ENCODE measurements around the gene PTPRN2. TPM values are rescaled to one million over a fixed set of nuclear protein-coding genes. Genes with fewer than 3 reads are reported as not detected.

PTPRN2 gene
- total and polyA plus RNA-seq, 2 of the 13 experiments (the other 11 are each of a cell fraction or from before 2014, with no cell fraction given): 2.5 to 24.2 TPM

DNA sequence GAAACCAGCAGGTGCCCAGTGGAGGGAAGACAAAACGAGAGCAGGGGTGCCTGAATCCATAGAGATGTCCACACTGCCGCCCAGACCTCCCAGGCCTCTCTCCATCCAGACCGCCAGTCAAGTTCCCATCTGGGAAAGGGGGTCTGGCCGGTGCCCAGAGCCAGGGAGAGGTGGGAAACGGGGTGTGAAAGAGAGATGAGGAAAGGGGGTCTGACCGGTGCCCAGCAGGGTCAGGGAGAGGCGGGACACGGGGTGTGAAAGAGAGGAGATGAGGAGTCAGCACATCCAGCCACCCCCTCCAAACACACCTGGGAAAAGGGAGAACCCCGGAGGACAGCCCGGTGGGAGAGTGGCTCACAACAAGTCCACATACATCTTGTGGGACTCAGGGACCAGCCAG, 185.8 kb downstream of the PTPRN2 start:
- intact Hi-C loops (cut with micrococcal nuclease; ENCODE audit: unreplicated experiment) (no loop called here), in situ Hi-C loops (cut with HindIII; ENCODE audit: extremely low pct_ligation_motif_present, low pct_unique_long_range_greater_than_20kb) (no loop called here)
- CTCF ChIA-PET (ENCODE audit: low intra/inter-chr PET ratio, low total read pairs): no interaction called here
- TF ChIP-seq, protein P1, sequence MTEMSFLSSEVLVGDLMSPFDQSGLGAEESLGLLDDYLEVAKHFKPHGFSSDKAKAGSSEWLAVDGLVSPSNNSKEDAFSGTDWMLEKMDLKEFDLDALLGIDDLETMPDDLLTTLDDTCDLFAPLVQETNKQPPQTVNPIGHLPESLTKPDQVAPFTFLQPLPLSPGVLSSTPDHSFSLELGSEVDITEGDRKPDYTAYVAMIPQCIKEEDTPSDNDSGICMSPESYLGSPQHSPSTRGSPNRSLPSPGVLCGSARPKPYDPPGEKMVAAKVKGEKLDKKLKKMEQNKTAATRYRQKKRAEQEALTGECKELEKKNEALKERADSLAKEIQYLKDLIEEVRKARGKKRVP (CRISPR knock-in tag; IDR thresholded peaks at IDR 0.05): no peak
- TF ChIP-seq TBX2 (CRISPR knock-in tag; IDR thresholded peaks at IDR 0.05; ENCODE audit: borderline replicate concordance) (no peak), POLR2AphosphoS2 (IDR thresholded peaks at IDR 0.05; ENCODE audit: low read depth, low read length) (no peak)
- peaks cover 56% of the 10 kb centered on the region for H4K20me1 ChIP-seq (ENCODE audit: insufficient read depth, low read length)
- DNase-seq (ENCODE audit: low spot score): no peak
- H3K4me3 ChIP-seq (replicated peaks in 1 of 3; ENCODE audit: insufficient read depth in 1 of 3, low read depth in 2 of 3, low read length in 3 of 3): no peak overlapping the region
- no peaks in the 10 kb centered on the region for H3K36me3 ChIP-seq (replicated peaks in 1 of 2; ENCODE audit: control insufficient read depth in 1 of 2, insufficient read depth in 2 of 2, low read length in 2 of 2)
- no peak overlapping the region for H3K9ac ChIP-seq (ENCODE audit: insufficient read depth, low read depth, low read length)
- POLR2A ChIA-PET: no interaction called here
- no TSS peak for BruUV-seq (replicated peaks)
- H3K4me1 ChIP-seq (ENCODE audit: insufficient read depth, low read length): peaks cover 14% of the 10 kb centered on the region
- no peak overlapping the region for H3K27ac ChIP-seq (ENCODE audit: extremely low read length, insufficient read depth, low read length)
- WGBS (ENCODE audit: low lambda C conversion rate): 77% methylated on average over 10 of the region's 10 CpGs
- ATAC-seq: no peak
- no peaks in the 10 kb centered on the region for H3K27me3 ChIP-seq (ENCODE audit: control insufficient read depth in 1 of 2, insufficient read depth in 2 of 2, low read length in 2 of 2)
- peaks cover 9% of the 10 kb centered on the region; the same call in 1 of the 2 replicates for H3K9me3 ChIP-seq (ENCODE audit: low read length)
- no peak for FAIRE-seq
- no peak overlapping the region for H2AFZ ChIP-seq (ENCODE audit: low read length)
- H3K4me2 ChIP-seq (ENCODE audit: low read depth, low read length): no peak overlapping the region
- H3K79me2 ChIP-seq (ENCODE audit: insufficient read depth, low read length): no peaks in the 10 kb centered on the region

DNA sequence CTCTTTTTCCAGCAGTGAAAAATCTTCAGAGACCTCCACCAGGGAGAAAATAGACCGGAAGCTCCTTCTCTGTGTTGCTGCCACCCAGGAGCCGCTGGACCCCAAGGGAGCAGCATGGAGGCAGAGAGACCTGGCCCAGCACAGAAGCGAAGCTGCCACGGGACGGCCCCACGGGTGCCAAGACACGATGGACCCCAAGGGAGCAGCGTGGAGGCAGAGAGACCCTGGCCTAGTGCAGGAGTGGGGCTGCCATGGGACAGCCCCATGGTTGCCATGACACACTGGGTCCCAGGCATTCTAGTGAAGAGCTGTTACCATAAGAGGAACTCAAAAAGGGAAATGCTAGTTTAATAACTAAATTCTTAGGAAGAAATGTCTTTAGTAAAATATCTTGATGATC, 186.3 kb downstream of the PTPRN2 start:
- Histone ChIP-seq H2AFZ (ENCODE audit: low read length) (no peak overlapping the region), H4K20me1 (ENCODE audit: insufficient read depth, low read length) (peaks cover 58% of the 10 kb centered on the region), H3K4me2 (ENCODE audit: low read depth, low read length) (no peak overlapping the region), H3K36me3 (replicated peaks in 1 of 2; ENCODE audit: control insufficient read depth in 1 of 2, insufficient read depth in 2 of 2, low read length in 2 of 2) (no peaks in the 10 kb centered on the region), H3K4me3 (replicated peaks in 1 of 3; ENCODE audit: insufficient read depth in 1 of 3, low read depth in 2 of 3, low read length in 3 of 3) (no peak overlapping the region), H3K4me1 (ENCODE audit: insufficient read depth, low read length) (peaks cover 19% of the 10 kb centered on the region), H3K9me3 (ENCODE audit: low read length) (peaks cover 9% of the 10 kb centered on the region; the same call in 1 of the 2 replicates), H3K9ac (ENCODE audit: insufficient read depth, low read depth, low read length) (no peak overlapping the region), H3K27ac (ENCODE audit: extremely low read length, insufficient read depth, low read length) (no peak overlapping the region), H3K79me2 (ENCODE audit: insufficient read depth, low read length) (no peaks in the 10 kb centered on the region), H3K27me3 (ENCODE audit: control insufficient read depth in 1 of 2, insufficient read depth in 2 of 2, low read length in 2 of 2) (no peaks in the 10 kb centered on the region)
- FAIRE-seq (no peak), DNase-seq (ENCODE audit: low spot score) (no peak), ATAC-seq (no peak)
- POLR2A ChIA-PET: no interaction called here
- CTCF ChIA-PET (ENCODE audit: low intra/inter-chr PET ratio, low total read pairs): no interaction called here
- WGBS (ENCODE audit: low lambda C conversion rate): 65% methylated on average over 8 of the region's 8 CpGs
- BruUV-seq (replicated peaks): no TSS peak
- intact Hi-C loops (cut with micrococcal nuclease; ENCODE audit: unreplicated experiment) (no loop called here), in situ Hi-C loops (cut with HindIII; ENCODE audit: extremely low pct_ligation_motif_present, low pct_unique_long_range_greater_than_20kb) (no loop called here)
- TF ChIP-seq, protein P2, sequence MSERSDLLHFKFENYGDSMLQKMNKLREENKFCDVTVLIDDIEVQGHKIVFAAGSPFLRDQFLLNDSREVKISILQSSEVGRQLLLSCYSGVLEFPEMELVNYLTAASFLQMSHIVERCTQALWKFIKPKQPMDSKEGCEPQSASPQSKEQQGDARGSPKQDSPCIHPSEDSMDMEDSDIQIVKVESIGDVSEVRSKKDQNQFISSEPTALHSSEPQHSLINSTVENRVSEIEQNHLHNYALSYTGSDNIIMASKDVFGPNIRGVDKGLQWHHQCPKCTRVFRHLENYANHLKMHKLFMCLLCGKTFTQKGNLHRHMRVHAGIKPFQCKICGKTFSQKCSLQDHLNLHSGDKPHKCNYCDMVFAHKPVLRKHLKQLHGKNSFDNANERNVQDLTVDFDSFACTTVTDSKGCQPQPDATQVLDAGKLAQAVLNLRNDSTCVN (CRISPR knock-in tag; IDR thresholded peaks at IDR 0.05; ENCODE audit: borderline replicate concordance): no peak
- TF ChIP-seq ZFP37 (CRISPR knock-in tag; IDR thresholded peaks at IDR 0.05; ENCODE audit: borderline replicate concordance): no peak
- TF ChIP-seq ZNF446 (CRISPR knock-in tag; IDR thresholded peaks at IDR 0.05): no peak
- no peak for TF ChIP-seq ETV5 (CRISPR knock-in tag; IDR thresholded peaks at IDR 0.05; ENCODE audit: borderline replicate concordance)
- TF ChIP-seq NR2F2 (IDR thresholded peaks at IDR 0.05; ENCODE audit: borderline replicate concordance, low read depth): no peak
- TF ChIP-seq ONECUT2 (CRISPR knock-in tag; IDR thresholded peaks at IDR 0.05): no peak
- TF ChIP-seq ERF (CRISPR knock-in tag; IDR thresholded peaks at IDR 0.05): no peak
- TF ChIP-seq SCMH1 (CRISPR knock-in tag; IDR thresholded peaks at IDR 0.05; ENCODE audit: borderline replicate concordance): no peak
- no peak for TF ChIP-seq KDM2A (CRISPR knock-in tag; IDR thresholded peaks at IDR 0.05; ENCODE audit: borderline replicate concordance, low read depth)
- TF ChIP-seq CCDC6 (CRISPR knock-in tag; IDR thresholded peaks at IDR 0.05): no peak
- TF ChIP-seq, protein P3, sequence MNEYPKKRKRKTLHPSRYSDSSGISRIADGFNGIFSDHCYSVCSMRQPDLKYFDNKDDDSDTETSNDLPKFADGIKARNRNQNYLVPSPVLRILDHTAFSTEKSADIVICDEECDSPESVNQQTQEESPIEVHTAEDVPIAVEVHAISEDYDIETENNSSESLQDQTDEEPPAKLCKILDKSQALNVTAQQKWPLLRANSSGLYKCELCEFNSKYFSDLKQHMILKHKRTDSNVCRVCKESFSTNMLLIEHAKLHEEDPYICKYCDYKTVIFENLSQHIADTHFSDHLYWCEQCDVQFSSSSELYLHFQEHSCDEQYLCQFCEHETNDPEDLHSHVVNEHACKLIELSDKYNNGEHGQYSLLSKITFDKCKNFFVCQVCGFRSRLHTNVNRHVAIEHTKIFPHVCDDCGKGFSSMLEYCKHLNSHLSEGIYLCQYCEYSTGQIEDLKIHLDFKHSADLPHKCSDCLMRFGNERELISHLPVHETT (CRISPR knock-in tag; conservative IDR thresholded peaks at IDR 0.05): no peak
- no peak for TF ChIP-seq SIX1 (CRISPR knock-in tag; IDR thresholded peaks at IDR 0.05; ENCODE audit: borderline replicate concordance)
